Measurements from ENCODE around the gene SAMD4A.

The SAMD4A gene

GRCh38 chr14:54703082-54703481, 136.2 kb downstream of the SAMD4A start:
- Histone ChIP-seq H3K27ac (ENCODE audit: low read length) (no peak overlapping the region), H3K4me1 (ENCODE audit: control insufficient read depth, low read depth, low read length) (no peaks in the 10 kb centered on the region), H3K4me3 (ENCODE audit: low read length) (no peak overlapping the region), H3K27me3 (ENCODE audit: control insufficient read depth, insufficient read depth, low read length) (no peaks in the 10 kb centered on the region), H3K9me3 (ENCODE audit: control insufficient read depth, low read depth, low read length) (no peaks in the 10 kb centered on the region), H3K9ac (ENCODE audit: low read length) (no peak overlapping the region), H3K36me3 (ENCODE audit: control insufficient read depth, low read depth, low read length) (no peaks in the 10 kb centered on the region)

DNA sequence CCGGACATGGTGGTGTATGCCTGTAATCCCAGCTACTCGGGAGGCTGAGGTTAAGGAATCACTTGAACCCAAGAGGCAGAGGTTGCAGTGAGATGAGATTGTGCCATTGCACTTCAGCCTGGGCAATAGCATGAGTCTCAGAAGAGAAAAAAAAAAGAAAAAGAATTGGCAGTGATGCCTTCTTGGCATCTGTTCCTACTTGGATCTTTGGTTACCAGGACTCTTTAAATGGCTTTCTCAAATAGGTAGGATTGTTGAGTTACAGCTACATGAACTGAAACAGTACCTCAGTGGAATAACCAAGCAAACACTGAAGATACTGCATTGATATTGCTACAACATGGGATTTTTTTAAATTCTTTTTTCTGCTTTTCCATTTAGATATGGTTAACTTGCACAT, 136.8 kb downstream of the SAMD4A start:
- no peaks in the 10 kb centered on the region for H3K4me1 ChIP-seq (ENCODE audit: control insufficient read depth, low read depth, low read length)
- no peak overlapping the region for H3K4me3 ChIP-seq (ENCODE audit: low read length)

DNA sequence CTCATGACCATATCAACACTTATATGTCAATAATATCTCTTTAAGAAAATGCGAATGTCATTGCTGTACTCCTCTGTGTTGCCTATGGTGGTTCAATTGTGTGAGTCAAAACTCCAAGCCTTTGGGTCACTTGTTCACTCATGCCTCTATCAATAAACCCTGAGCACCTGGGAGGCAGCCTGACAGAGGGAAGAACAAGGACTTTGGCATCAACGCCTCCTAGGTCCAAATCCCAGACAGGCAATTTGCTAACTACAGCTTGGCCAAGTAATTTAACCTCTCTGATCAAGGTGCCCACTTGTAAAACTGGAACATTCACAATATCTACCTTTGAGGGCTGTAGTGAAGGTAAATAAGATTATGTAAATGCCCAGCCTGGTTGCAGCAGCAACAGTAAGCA, 137.8 kb downstream of the SAMD4A start:
- Histone ChIP-seq H3K9ac (ENCODE audit: low read length) (no peak overlapping the region), H3K9me3 (ENCODE audit: control insufficient read depth, low read depth, low read length) (no peaks in the 10 kb centered on the region), H3K27ac (ENCODE audit: low read length) (no peak overlapping the region), H3K4me1 (ENCODE audit: control insufficient read depth, low read depth, low read length) (no peaks in the 10 kb centered on the region), H3K4me3 (ENCODE audit: low read length) (no peak overlapping the region), H3K27me3 (ENCODE audit: control insufficient read depth, insufficient read depth, low read length) (no peaks in the 10 kb centered on the region), H3K36me3 (ENCODE audit: control insufficient read depth, low read depth, low read length) (no peaks in the 10 kb centered on the region)

More for the DNA sequence above, 136.8 kb downstream of the SAMD4A start:
- no peaks in the 10 kb centered on the region for H3K36me3 ChIP-seq (ENCODE audit: control insufficient read depth, low read depth, low read length)
- no peaks in the 10 kb centered on the region for H3K9me3 ChIP-seq (ENCODE audit: control insufficient read depth, low read depth, low read length)
- H3K9ac ChIP-seq (ENCODE audit: low read length) = no peak overlapping the region
- H3K27ac ChIP-seq (ENCODE audit: low read length) = no peak overlapping the region
- no peaks in the 10 kb centered on the region for H3K27me3 ChIP-seq (ENCODE audit: control insufficient read depth, insufficient read depth, low read length)

DNA sequence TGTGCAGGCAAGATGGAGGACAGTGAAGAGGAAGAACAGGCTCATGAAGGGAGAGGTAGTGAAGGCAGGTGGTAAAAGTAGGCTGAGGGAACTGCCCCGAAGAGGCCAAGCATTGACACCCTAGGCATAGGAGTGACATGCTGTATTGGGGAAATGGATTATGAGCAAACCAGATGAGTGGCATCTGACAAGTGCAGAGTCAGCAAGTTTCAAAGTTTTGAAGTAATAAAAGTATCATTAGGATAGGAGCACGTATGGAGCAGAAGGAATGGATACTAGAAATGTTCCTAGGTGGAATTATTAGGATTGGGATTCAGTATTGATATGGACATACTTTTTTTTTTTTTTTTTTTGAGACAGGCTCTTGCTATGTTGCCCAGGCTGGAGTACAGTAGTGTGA, 139.8 kb downstream of the SAMD4A start:
- Histone ChIP-seq H3K9ac (ENCODE audit: low read length) (no peak overlapping the region), H3K4me3 (ENCODE audit: low read length) (no peak overlapping the region), H3K27ac (ENCODE audit: low read length) (no peak overlapping the region), H3K27me3 (ENCODE audit: control insufficient read depth, insufficient read depth, low read length) (no peaks in the 10 kb centered on the region), H3K9me3 (ENCODE audit: control insufficient read depth, low read depth, low read length) (no peaks in the 10 kb centered on the region), H3K36me3 (ENCODE audit: control insufficient read depth, low read depth, low read length) (no peaks in the 10 kb centered on the region), H3K4me1 (ENCODE audit: control insufficient read depth, low read depth, low read length) (no peaks in the 10 kb centered on the region)

GRCh38 chr14:54708161-54708560, 141.2 kb downstream of the SAMD4A start:
- Histone ChIP-seq H3K36me3 (ENCODE audit: control insufficient read depth, low read depth, low read length) (no peaks in the 10 kb centered on the region), H3K9ac (ENCODE audit: low read length) (no peak overlapping the region), H3K27ac (ENCODE audit: low read length) (no peak overlapping the region), H3K27me3 (ENCODE audit: control insufficient read depth, insufficient read depth, low read length) (no peaks in the 10 kb centered on the region), H3K9me3 (ENCODE audit: control insufficient read depth, low read depth, low read length) (no peaks in the 10 kb centered on the region), H3K4me3 (ENCODE audit: low read length) (no peak overlapping the region), H3K4me1 (ENCODE audit: control insufficient read depth, low read depth, low read length) (no peaks in the 10 kb centered on the region)

DNA sequence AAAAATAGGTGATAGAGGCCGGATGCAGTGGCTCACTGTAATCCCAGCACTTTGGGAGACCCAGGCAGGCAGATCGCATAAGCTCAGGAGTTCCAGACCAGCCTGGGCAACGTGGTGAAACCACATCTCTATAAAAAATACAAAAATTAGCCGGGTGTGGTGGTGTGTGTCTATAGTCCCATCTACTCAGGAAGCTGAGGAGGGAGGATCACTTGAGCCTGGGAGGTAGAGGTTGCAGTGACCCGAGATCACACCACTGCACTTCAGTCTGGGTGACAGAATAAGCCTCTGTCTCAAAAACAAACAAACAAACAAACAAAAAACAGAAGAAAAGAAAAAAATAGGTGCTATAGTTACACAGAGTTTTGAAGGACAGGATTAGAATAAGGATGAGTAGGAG, 142.1 kb downstream of the SAMD4A start:
- no peaks in the 10 kb centered on the region for H3K9me3 ChIP-seq (ENCODE audit: control insufficient read depth, low read depth, low read length)
- no peak overlapping the region for H3K27ac ChIP-seq (ENCODE audit: low read length)
- no peaks in the 10 kb centered on the region for H3K27me3 ChIP-seq (ENCODE audit: control insufficient read depth, insufficient read depth, low read length)
- H3K9ac ChIP-seq (ENCODE audit: low read length) = no peak overlapping the region
- H3K4me1 ChIP-seq (ENCODE audit: control insufficient read depth, low read depth, low read length) = no peaks in the 10 kb centered on the region
- H3K4me3 ChIP-seq (ENCODE audit: low read length) = no peak overlapping the region
- no peaks in the 10 kb centered on the region for H3K36me3 ChIP-seq (ENCODE audit: control insufficient read depth, low read depth, low read length)

GRCh38 chr14:54709444-54709843, 142.5 kb downstream of the SAMD4A start:
- H3K36me3 ChIP-seq (ENCODE audit: control insufficient read depth, low read depth, low read length) = no peaks in the 10 kb centered on the region
- no peak overlapping the region for H3K4me3 ChIP-seq (ENCODE audit: low read length)
- no peaks in the 10 kb centered on the region for H3K9me3 ChIP-seq (ENCODE audit: control insufficient read depth, low read depth, low read length)
- H3K27ac ChIP-seq (ENCODE audit: low read length) = no peak overlapping the region
- H3K4me1 ChIP-seq (ENCODE audit: control insufficient read depth, low read depth, low read length) = no peaks in the 10 kb centered on the region
- no peak overlapping the region for H3K9ac ChIP-seq (ENCODE audit: low read length)
- no peaks in the 10 kb centered on the region for H3K27me3 ChIP-seq (ENCODE audit: control insufficient read depth, insufficient read depth, low read length)

GRCh38 chr14:54709867-54710266, 142.9 kb downstream of the SAMD4A start:
- H3K36me3 ChIP-seq (ENCODE audit: control insufficient read depth, low read depth, low read length) = no peaks in the 10 kb centered on the region
- no peak overlapping the region for H3K27ac ChIP-seq (ENCODE audit: low read length)
- H3K27me3 ChIP-seq (ENCODE audit: control insufficient read depth, insufficient read depth, low read length) = no peaks in the 10 kb centered on the region
- H3K9ac ChIP-seq (ENCODE audit: low read length) = no peak overlapping the region
- no peaks in the 10 kb centered on the region for H3K9me3 ChIP-seq (ENCODE audit: control insufficient read depth, low read depth, low read length)
- no peaks in the 10 kb centered on the region for H3K4me1 ChIP-seq (ENCODE audit: control insufficient read depth, low read depth, low read length)
- H3K4me3 ChIP-seq (ENCODE audit: low read length) = no peak overlapping the region

DNA sequence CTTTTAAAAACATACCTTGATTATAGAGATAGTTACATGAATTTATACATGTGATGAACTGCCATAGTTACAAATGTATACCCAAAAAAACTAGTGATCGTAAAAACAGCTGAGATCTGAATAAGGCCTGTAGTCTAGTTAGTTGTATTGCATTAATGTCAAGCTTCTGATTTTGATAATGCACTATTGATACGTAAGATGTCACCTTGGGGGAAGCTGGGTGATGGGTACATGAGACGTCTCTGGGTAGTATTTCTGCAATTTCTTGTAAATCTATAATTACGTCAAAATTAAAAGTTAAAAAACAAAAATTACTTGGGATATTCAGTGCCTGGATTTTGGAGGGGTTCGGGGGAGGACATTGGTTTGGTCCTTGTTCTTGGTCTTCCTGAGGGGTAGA, 144.4 kb downstream of the SAMD4A start:
- Histone ChIP-seq H3K9ac (ENCODE audit: low read length) (no peak overlapping the region), H3K9me3 (ENCODE audit: control insufficient read depth, low read depth, low read length) (no peaks in the 10 kb centered on the region), H3K27me3 (ENCODE audit: control insufficient read depth, insufficient read depth, low read length) (no peaks in the 10 kb centered on the region), H3K4me1 (ENCODE audit: control insufficient read depth, low read depth, low read length) (no peaks in the 10 kb centered on the region), H3K36me3 (ENCODE audit: control insufficient read depth, low read depth, low read length) (no peaks in the 10 kb centered on the region), H3K4me3 (ENCODE audit: low read length) (no peak overlapping the region), H3K27ac (ENCODE audit: low read length) (no peak overlapping the region)

- Histone ChIP-seq H3K9me3 (ENCODE audit: control insufficient read depth, low read depth, low read length) (no peaks in the 10 kb centered on the region), H3K4me3 (ENCODE audit: low read length) (no peak overlapping the region), H3K9ac (ENCODE audit: low read length) (no peak overlapping the region), H3K27ac (ENCODE audit: low read length) (no peak overlapping the region), H3K4me1 (ENCODE audit: control insufficient read depth, low read depth, low read length) (no peaks in the 10 kb centered on the region), H3K36me3 (ENCODE audit: control insufficient read depth, low read depth, low read length) (no peaks in the 10 kb centered on the region), H3K27me3 (ENCODE audit: control insufficient read depth, insufficient read depth, low read length) (no peaks in the 10 kb centered on the region)
Observed at GRCh38 chr14:54711812-54712464, 145.0 kb downstream of the SAMD4A start.

GRCh38 chr14:54712465-54713200, 145.7 kb downstream of the SAMD4A start:
- Histone ChIP-seq H3K36me3 (ENCODE audit: control insufficient read depth, low read depth, low read length) (no peaks in the 10 kb centered on the region), H3K9me3 (ENCODE audit: control insufficient read depth, low read depth, low read length) (no peaks in the 10 kb centered on the region), H3K27me3 (ENCODE audit: control insufficient read depth, insufficient read depth, low read length) (no peaks in the 10 kb centered on the region), H3K4me3 (ENCODE audit: low read length) (no peak overlapping the region), H3K9ac (ENCODE audit: low read length) (no peak overlapping the region), H3K27ac (ENCODE audit: low read length) (no peak overlapping the region), H3K4me1 (ENCODE audit: control insufficient read depth, low read depth, low read length) (no peaks in the 10 kb centered on the region)

DNA sequence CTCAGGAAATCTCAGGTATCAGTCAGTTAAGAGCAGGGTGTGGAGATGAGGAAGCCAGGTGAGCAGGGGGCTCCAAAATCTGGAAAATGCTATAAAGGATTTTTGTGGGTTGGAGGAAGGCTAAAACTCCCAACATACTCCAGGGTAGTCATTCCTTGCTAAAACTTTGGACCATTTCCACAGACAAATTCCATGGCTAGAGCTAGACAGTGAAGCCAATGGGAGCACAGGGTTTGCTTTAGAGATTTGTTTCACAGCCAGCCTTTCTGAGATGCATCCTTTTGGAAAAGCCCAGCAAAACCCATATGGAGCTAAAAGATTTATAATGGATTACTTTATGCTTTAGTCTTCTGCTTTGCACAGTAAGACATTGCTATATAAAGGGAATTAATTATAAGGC, 146.5 kb downstream of the SAMD4A start:
- Histone ChIP-seq H3K4me3 (ENCODE audit: low read length) (no peak overlapping the region), H3K36me3 (ENCODE audit: control insufficient read depth, low read depth, low read length) (no peaks in the 10 kb centered on the region), H3K9me3 (ENCODE audit: control insufficient read depth, low read depth, low read length) (no peaks in the 10 kb centered on the region), H3K27me3 (ENCODE audit: control insufficient read depth, insufficient read depth, low read length) (no peaks in the 10 kb centered on the region), H3K27ac (ENCODE audit: low read length) (no peak overlapping the region), H3K4me1 (ENCODE audit: control insufficient read depth, low read depth, low read length) (no peaks in the 10 kb centered on the region), H3K9ac (ENCODE audit: low read length) (no peak overlapping the region)

Measured in iPS-18a (cell line).